K562 (cell line): Measurements from ENCODE around the gene ZNHIT1. TPM values are rescaled to one million over a fixed set of nuclear protein-coding genes. Genes with fewer than 3 reads are reported as not detected.

Experiments
- CC2D1A ChIP-seq: fragments of 450-650 bp; IDR thresholded peaks from 2 replicates; pipeline ENCODE4 v1.6.1; 2017; ENCODE audit warnings: mild to moderate bottlenecking
- HDAC6 ChIP-seq: IDR thresholded peaks from 2 replicates; pipeline ENCODE4 v1.6.1; 2012; ENCODE audit warnings: low read depth, mild to moderate bottlenecking, control low read depth, inconsistent platforms, low read length, moderate library complexity
- JUNB ChIP-seq: fragments of 450-650 bp; formaldehyde crosslinking; conservative IDR thresholded peaks from 2 replicates; pipeline ENCODE4 v1.4.0; 2020; ENCODE audit warnings: mild to moderate bottlenecking
- NELFE ChIP-seq: IDR thresholded peaks from 2 replicates; pipeline ENCODE4 v1.6.1; 2011; ENCODE audit warnings: mild to moderate bottlenecking; ENCODE audit not compliant: insufficient read depth, insufficient read length
- NFATC3 ChIP-seq: fragments of 450-650 bp; IDR thresholded peaks from 2 replicates; pipeline ENCODE4 v1.6.1; 2017; ENCODE audit warnings: mild to moderate bottlenecking
- NUFIP1 ChIP-seq: fragments of 450-650 bp; IDR thresholded peaks from 2 replicates; pipeline ENCODE4 v1.6.1; 2018; ENCODE audit not compliant: partially characterized antibody
- POLR2A ChIP-seq: fragments of 450-650 bp; conservative IDR thresholded peaks from 2 replicates; pipeline ENCODE4 v1.6.1; 2016
- POLR2G ChIP-seq: fragments of 200-400 bp; formaldehyde crosslinking; IDR thresholded peaks from 2 replicates; pipeline ENCODE4 v1.6.1; 2017; ENCODE audit warnings: low read depth, mild to moderate bottlenecking, antibody characterized with exemption, low read length, moderate library complexity
- RUNX1 ChIP-seq: sonication (generic); IDR thresholded peaks from 2 replicates; pipeline ENCODE4 v1.6.1; 2016; ENCODE audit warnings: antibody characterized with exemption, low read depth
- SP2 ChIP-seq: IDR thresholded peaks from 2 replicates; pipeline ENCODE4 v1.6.1; 2011; ENCODE audit warnings: mild to moderate bottlenecking, low read depth, low read length, moderate library complexity; ENCODE audit not compliant: poor library complexity, severe bottlenecking; ENCODE audit errors: extremely low read depth
- STAT5A ChIP-seq: IDR thresholded peaks from 2 replicates; pipeline ENCODE4 v1.6.1; 2012; ENCODE audit warnings: low read length, inconsistent platforms, borderline replicate concordance
- XRCC4 ChIP-seq: IDR thresholded peaks from one replicate; pipeline ENCODE4 v1.6.1; 2011; ENCODE audit not compliant: insufficient read depth, insufficient read length; ENCODE audit errors: extremely low read depth
- ZNF217 ChIP-seq: sonication (generic); formaldehyde crosslinking; IDR thresholded peaks from 2 replicates; pipeline ENCODE4 v1.8.0; 2022; ENCODE audit warnings: mild to moderate bottlenecking, missing genetic modification reagents
- polyA plus RNA-seq, 8 experiments: library from polyadenylated mRNA; depleted of rRNA in 4 of 8; stranded (reverse) in 5 of 8; unstranded in 3 of 8; fragments of >200 nt; fragmentation: Nextera tagmentation in 2 of 8; fragmentation: Illumina TruSeq in 1 of 8; extraction: Ambion mirVana in 2 of 8; extraction: Trizol in 1 of 8; gene quantifications; 2 replicates each; pipeline versions ENCODE4 v1.2.1 to v1.2.3, GENCODE V29; 2011 to 2014; ENCODE audit warnings: inconsistent platforms in 1 of 8, missing spikeins in 1 of 8
- total RNA-seq, 7 experiments: library from RNA; depleted of rRNA in 6 of 7; stranded (reverse); fragments of >200 nt in 6 of 7; fragmentation: Illumina TruSeq in 2 of 7; extraction: Trizol in 2 of 7; gene quantifications; 2 replicates each; pipeline versions ENCODE4 v1.2.1 to v1.2.3, GENCODE V29; 2011 to 2021; ENCODE audit warnings: low replicate concordance in 1 of 7
- TF ChIP-seq, protein P1 (sequence below): fragments of 450-650 bp; IDR thresholded peaks from 2 replicates; pipeline ENCODE4 v1.6.1; 2016; ENCODE audit warnings: low read depth
- TF ChIP-seq, protein P2 (sequence below): sonication (generic); formaldehyde crosslinking; IDR thresholded peaks from 2 replicates; pipeline ENCODE4 v1.8.0; 2022; ENCODE audit warnings: mild to moderate bottlenecking, missing genetic modification reagents
- TF ChIP-seq, protein P3 (sequence below), 2 experiments: fragments of 450-650 bp; conservative IDR thresholded peaks; 2 replicates each; pipeline ENCODE4 v1.6.1; 2017; ENCODE audit warnings: mild to moderate bottlenecking in 2 of 2, moderate library complexity in 2 of 2
- TF ChIP-seq, protein P4 (sequence below): fragments of 450-650 bp; formaldehyde crosslinking; IDR thresholded peaks from 2 replicates; pipeline ENCODE4 v1.4.0; 2020; ENCODE audit warnings: mild to moderate bottlenecking

The ZNHIT1 gene
- total and polyA plus RNA-seq, 9 of the 15 experiments (the other 6 are each of a cell fraction or from before 2014, with no cell fraction given): 6.4 to 162 (median 70.1) TPM

DNA sequence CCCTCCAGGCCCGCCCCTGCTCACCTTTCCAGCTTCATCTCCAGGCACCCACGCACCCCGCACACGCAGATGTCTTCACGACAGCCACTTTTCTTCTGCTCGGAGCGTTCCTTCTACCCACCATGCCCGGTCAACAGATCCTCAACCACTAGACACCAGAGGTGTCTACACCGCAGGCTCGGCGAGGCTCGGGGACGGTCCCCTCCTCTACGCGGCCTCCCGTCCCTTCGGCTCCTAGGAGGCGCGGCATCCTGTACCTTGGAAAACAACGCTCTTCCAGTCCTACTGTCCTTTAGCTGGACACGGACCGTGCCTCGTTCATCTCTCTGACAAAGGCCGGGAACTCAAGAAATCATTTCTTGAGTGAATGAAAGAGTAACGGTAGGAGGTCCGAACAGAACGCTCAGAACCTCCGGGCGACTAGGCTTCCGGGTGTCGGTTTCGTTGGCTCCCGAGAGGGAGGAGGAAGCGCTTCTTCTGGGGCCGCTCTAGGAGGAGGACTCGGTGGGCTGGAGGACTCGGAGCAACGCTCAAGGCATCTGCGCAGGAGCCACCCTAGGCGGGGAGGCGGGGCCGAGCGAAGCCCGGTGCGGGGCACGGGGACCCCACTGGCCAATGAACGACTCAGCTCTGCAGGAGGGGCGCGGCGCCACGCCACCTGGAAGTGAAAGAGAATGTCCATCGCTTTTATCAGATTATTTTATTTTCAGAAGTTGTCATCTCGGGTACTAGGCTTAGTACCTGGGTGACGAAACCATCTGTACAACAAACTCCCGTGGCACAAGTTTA, 34.1 kb downstream of the ZNHIT1 start (continued):
- TF ChIP-seq, protein P1, sequence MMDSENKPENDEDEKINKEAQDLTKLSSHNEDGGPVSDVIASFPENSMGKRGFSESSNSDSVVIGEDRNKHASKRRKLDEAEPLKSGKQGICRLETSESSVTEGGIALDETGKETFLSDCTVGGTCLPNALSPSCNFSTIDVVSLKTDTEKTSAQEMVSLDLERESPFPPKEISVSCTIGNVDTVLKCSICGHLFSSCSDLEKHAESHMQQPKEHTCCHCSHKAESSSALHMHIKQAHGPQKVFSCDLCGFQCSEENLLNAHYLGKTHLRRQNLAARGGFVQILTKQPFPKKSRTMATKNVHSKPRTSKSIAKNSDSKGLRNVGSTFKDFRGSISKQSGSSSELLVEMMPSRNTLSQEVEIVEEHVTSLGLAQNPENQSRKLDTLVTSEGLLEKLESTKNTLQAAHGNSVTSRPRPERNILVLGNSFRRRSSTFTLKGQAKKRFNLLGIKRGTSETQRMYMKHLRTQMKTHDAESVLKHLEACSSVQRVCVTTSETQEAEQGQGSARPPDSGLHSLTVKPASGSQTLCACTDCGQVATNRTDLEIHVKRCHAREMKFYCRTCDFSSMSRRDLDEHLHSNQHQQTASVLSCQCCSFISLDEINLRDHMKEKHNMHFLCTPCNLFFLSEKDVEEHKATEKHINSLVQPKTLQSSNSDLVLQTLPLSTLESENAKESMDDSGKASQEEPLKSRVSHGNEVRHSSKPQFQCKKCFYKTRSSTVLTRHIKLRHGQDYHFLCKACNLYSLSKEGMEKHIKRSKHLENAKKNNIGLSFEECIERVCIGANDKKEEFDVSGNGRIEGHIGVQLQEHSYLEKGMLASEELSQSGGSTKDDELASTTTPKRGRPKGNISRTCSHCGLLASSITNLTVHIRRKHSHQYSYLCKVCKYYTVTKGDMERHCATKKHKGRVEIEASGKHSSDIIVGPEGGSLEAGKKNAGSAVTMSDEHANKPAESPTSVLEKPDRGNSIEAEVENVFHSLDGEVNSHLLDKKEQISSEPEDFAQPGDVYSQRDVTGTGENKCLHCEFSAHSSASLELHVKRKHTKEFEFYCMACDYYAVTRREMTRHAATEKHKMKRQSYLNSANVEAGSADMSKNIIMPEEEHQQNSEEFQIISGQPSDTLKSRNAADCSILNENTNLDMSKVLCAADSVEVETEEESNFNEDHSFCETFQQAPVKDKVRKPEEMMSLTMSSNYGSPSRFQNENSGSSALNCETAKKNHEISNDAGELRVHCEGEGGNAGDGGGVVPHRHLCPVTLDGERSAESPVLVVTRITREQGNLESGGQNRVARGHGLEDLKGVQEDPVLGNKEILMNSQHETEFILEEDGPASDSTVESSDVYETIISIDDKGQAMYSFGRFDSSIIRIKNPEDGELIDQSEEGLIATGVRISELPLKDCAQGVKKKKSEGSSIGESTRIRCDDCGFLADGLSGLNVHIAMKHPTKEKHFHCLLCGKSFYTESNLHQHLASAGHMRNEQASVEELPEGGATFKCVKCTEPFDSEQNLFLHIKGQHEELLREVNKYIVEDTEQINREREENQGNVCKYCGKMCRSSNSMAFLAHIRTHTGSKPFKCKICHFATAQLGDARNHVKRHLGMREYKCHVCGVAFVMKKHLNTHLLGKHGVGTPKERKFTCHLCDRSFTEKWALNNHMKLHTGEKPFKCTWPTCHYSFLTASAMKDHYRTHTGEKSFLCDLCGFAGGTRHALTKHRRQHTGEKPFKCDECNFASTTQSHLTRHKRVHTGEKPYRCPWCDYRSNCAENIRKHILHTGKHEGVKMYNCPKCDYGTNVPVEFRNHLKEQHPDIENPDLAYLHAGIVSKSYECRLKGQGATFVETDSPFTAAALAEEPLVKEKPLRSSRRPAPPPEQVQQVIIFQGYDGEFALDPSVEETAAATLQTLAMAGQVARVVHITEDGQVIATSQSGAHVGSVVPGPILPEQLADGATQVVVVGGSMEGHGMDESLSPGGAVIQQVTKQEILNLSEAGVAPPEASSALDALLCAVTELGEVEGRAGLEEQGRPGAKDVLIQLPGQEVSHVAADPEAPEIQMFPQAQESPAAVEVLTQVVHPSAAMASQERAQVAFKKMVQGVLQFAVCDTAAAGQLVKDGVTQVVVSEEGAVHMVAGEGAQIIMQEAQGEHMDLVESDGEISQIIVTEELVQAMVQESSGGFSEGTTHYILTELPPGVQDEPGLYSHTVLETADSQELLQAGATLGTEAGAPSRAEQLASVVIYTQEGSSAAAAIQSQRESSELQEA: no peak
- TF ChIP-seq STAT5A (no peak), HDAC6 (no peak), POLR2G (peak; percentile 81), NFATC3 (peak; percentile 99), XRCC4 (no peak), NUFIP1 (peak; percentile 0), POLR2A (peak; percentile 92), RUNX1 (0 out of 2 replicates have a peak, but pooled peaks have one; percentile 54), NELFE (no peak), CC2D1A (no peak), JUNB (CRISPR knock-in tag) (no peak), ZNF217 (no peak), SP2 (peak; percentile 96)
- TF ChIP-seq, protein P2, sequence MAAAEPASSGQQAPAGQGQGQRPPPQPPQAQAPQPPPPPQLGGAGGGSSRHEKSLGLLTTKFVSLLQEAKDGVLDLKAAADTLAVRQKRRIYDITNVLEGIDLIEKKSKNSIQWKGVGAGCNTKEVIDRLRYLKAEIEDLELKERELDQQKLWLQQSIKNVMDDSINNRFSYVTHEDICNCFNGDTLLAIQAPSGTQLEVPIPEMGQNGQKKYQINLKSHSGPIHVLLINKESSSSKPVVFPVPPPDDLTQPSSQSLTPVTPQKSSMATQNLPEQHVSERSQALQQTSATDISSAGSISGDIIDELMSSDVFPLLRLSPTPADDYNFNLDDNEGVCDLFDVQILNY (CRISPR knock-in tag): no peak
- TF ChIP-seq, protein P3, sequence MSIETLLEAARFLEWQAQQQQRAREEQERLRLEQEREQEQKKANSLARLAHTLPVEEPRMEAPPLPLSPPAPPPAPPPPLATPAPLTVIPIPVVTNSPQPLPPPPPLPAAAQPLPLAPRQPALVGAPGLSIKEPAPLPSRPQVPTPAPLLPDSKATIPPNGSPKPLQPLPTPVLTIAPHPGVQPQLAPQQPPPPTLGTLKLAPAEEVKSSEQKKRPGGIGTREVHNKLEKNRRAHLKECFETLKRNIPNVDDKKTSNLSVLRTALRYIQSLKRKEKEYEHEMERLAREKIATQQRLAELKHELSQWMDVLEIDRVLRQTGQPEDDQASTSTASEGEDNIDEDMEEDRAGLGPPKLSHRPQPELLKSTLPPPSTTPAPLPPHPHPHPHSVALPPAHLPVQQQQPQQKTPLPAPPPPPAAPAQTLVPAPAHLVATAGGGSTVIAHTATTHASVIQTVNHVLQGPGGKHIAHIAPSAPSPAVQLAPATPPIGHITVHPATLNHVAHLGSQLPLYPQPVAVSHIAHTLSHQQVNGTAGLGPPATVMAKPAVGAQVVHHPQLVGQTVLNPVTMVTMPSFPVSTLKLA (conservative IDR thresholded peaks at IDR 0.05): peak; percentile 73 to 87
- TF ChIP-seq, protein P4, sequence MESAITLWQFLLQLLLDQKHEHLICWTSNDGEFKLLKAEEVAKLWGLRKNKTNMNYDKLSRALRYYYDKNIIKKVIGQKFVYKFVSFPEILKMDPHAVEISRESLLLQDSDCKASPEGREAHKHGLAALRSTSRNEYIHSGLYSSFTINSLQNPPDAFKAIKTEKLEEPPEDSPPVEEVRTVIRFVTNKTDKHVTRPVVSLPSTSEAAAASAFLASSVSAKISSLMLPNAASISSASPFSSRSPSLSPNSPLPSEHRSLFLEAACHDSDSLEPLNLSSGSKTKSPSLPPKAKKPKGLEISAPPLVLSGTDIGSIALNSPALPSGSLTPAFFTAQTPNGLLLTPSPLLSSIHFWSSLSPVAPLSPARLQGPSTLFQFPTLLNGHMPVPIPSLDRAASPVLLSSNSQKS (CRISPR knock-in tag): no peak
